GM12878 (cell line): Measurements from ENCODE around the gene EI24.

Experiments used
- POLR2AphosphoS2 ChIP-seq: IDR thresholded peaks from 2 replicates; pipeline ENCODE4 v1.6.1; 2011; ENCODE audit warnings: low read depth, mild to moderate bottlenecking, low read length, improper control_type of control experiment, moderate library complexity
- RELA ChIP-seq: fragments of 450-650 bp; IDR thresholded peaks from 2 replicates; pipeline ENCODE4 v1.8.0; 2014; ENCODE audit warnings: borderline replicate concordance; ENCODE audit not compliant: partially characterized antibody
- TCF12 ChIP-seq: IDR thresholded peaks from 2 replicates; pipeline ENCODE4 v1.6.1; 2011; ENCODE audit warnings: low read depth, mild to moderate bottlenecking, low read length
- ZNF274 ChIP-seq: IDR thresholded peaks from one replicate; pipeline ENCODE4 v1.8.0; 2011; ENCODE audit not compliant: insufficient read length, insufficient read depth
- TF ChIP-seq, protein P1 (sequence below), 3 experiments: IDR thresholded peaks in 2 of 3; conservative IDR thresholded peaks in 1 of 3; 2 replicates each; pipeline ENCODE4 v1.5.1; 2011; ENCODE audit warnings: low read depth in 3 of 3, low read length in 3 of 3, mild to moderate bottlenecking in 3 of 3, control low read depth in 2 of 3, moderate library complexity in 2 of 3, inconsistent platforms in 1 of 3, mixed read lengths in 1 of 3; ENCODE audit not compliant: control insufficient read depth in 2 of 3, insufficient read depth in 1 of 3; ENCODE audit errors: extremely low read depth in 1 of 3

DNA sequence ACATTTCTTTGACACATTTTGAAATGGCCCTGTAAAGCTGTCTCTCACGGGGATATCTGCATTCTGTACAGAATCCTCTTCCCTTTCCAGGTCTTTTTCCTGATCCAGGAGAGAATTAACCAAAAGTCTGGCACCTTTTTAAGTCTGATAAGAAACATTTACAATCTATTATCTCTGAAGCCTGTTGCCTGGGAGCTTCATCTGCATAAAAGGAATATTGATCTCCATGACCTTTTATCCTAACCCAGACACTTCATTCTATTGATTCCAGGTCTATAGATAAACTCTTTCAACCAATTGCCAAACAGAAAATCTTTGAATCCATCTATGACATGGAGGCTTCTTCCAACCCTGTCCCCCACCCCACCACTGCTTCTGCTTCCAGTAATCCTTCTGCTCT, 33.7 kb upstream of the EI24 start:
- no peak for TF ChIP-seq POLR2AphosphoS2
- TF ChIP-seq TCF12, result no peak
- no peak for TF ChIP-seq ZNF274
- no peak for TF ChIP-seq RELA
- TF ChIP-seq, protein P1, sequence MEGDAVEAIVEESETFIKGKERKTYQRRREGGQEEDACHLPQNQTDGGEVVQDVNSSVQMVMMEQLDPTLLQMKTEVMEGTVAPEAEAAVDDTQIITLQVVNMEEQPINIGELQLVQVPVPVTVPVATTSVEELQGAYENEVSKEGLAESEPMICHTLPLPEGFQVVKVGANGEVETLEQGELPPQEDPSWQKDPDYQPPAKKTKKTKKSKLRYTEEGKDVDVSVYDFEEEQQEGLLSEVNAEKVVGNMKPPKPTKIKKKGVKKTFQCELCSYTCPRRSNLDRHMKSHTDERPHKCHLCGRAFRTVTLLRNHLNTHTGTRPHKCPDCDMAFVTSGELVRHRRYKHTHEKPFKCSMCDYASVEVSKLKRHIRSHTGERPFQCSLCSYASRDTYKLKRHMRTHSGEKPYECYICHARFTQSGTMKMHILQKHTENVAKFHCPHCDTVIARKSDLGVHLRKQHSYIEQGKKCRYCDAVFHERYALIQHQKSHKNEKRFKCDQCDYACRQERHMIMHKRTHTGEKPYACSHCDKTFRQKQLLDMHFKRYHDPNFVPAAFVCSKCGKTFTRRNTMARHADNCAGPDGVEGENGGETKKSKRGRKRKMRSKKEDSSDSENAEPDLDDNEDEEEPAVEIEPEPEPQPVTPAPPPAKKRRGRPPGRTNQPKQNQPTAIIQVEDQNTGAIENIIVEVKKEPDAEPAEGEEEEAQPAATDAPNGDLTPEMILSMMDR (IDR thresholded peaks at IDR 0.05 in 2 of 3, conservative IDR thresholded peaks at IDR 0.05 in 1 of 3; ENCODE audit: control insufficient read depth in 2 of 3, extremely low read depth in 1 of 3, insufficient read depth in 1 of 3, low read depth in 3 of 3, low read length in 3 of 3), result no peak
